HG02943 (cell line): ENCODE data around the gene XRN2.
"Not testable (repeated sequence)": the region's sequence is repeated elsewhere in the genome, so short reads cannot be mapped to it uniquely, and the experiment has no call there.

ENCODE experiments used
- ATAC-seq: cut with Tn5 transposase; IDR thresholded peaks from one replicate; pipeline ENCODE4 v1.9.1; 2021; ENCODE audit warnings: mild to moderate bottlenecking, low read depth, moderate library complexity; ENCODE audit not compliant: unreplicated experiment

XRN2 gene

DNA sequence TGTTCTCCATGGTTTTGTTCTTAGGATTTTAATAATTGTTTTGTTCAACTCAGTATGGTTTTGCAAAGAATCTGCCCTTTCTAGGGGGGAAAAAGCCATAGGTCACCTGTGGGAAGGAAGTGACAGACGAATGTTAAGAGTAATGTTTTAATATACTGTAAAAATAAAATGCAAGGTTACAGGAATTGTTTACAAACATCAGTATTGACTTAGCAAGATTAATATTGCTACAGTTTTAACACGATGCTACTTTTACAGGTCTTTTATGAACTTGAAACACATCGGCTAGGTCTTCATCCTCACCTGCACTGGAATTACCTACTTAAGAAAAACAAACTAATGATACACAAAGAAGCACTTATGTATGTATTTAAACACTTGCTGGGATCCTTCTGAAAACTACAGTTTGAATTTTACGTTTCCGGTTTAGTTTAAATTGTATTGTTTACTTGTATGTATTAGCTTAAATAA, 95.9 kb downstream of the XRN2 start:
- no peak for ATAC-seq

DNA sequence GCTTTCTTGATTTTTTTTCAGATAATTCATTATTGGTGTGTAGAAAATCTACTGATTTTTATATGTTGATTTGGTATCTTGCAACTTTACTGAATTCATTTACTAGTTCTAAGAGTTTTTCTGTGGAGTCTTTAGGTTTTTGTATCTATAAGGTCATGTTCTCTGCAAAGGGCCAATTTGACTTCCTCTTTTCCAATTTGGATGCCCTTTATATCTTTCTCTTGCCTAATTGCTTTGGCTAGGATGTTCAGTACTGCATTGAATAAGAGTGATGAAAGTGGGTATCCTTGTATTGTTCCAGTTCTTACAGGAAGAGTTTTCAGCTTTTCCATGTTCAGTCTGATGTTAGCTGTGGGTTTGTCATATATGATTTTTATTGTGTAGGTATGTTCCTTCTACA, 108.6 kb downstream of the XRN2 start:
- ATAC-seq, result no peak

DNA sequence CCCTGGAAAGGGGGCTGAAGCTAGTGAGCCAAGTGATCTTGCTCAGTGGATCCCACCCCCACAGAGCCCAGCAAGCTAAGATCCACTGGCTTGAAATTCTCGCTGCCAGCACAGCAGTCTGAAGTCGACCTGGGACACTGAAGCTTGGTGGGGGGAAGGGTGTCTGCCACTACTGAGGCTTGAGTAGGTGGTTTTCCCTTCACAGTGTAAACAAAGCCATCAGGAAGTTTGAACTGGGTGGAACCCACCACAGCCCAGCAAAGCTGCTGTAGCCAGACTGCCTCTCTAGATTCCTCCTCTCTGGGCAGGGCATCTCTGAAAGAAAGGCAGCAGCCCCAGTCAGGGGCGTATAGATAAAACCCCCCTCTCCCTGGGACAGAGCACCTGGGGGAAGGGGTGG, 110.9 kb downstream of the XRN2 start:
- ATAC-seq, result not testable (repeated sequence)

DNA sequence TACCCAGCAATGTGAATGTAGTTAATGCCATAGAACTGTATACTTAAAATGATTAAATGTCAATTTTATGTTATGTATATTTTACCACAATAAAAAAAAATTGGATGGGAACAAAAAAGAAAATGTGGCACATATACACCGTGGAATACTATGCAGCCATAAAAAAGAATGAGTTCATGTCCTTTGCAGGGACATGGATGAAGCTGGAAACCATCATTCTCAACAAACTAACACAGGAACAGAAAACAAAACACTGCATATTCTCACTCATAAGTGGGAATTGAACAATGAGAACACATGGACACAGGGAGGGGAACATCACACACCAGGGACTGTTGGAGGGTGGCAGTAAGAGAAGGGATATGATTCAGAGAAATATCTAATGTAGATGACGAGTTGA, 116.0 kb downstream of the XRN2 start:
- ATAC-seq, result not testable (repeated sequence)

DNA sequence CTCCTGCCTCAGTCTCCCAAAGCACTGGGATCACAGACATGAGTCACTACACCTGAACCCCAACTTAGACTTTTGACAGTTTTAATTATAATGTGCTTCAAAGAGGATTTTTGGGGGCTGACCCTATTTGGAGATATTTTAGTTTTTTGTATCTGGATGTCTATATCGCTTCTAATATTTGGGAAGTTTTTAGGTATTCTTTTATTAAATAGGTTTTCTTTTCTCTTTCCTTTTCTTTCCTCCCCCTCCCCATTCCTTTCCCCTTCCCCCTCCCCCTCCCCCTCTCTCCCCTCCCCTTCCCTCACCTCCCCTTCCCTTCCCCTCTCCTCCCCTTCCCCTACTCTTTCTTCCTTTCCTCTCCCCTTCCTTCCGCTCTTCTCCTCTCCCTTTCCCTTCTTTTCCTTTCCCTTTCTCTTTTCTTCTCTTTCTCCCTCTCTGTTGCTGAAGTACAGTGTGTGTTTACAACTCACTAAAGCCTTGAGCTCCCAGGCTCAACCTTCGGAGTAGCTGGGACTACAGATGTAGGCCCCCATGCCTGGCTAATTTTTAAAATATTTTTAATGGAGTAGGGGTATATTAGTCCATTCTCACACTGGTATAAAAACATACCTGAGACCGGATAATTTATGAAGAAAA, 118.6 kb downstream of the XRN2 start:
- no peak for ATAC-seq

DNA sequence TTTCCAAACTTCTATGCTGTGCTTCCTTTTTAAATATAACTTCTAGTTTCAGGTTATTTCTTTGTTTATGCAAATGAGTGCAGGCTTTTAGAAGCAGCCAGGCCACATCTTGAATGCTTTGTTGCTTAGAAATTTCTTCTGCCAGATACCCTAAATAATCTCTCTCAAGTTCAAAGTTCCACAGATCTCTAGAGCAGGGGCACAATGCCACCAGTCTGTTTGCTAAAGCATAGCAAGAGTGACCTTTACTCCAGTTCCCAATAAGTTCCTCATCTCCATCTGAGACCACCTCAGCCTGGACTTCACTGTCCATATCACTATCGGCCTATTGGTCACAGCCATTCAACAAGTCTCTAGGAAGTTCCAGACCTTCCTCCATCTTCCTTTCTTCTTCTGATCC, 120.6 kb downstream of the XRN2 start:
- ATAC-seq, result not testable (repeated sequence)

DNA sequence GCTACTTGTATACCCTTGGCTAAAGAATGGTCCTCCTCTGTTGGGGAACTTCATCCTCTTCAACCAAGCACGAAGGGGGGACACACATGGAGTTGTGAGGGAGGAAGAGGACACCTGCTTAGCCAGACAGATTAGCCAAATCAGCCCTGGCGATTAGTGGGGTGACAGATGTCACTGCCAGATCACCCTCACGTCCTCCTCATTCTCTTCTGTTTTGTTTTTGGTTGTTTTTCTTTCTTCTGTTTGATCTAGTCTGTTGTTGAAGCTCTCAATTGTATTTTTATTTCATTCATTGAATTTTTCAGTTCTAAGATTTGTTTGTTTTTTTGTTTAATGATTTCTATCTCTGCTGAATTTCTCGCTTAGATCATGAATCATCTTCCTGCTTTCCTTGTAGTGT, 121.7 kb downstream of the XRN2 start:
- ATAC-seq, result no peak

DNA sequence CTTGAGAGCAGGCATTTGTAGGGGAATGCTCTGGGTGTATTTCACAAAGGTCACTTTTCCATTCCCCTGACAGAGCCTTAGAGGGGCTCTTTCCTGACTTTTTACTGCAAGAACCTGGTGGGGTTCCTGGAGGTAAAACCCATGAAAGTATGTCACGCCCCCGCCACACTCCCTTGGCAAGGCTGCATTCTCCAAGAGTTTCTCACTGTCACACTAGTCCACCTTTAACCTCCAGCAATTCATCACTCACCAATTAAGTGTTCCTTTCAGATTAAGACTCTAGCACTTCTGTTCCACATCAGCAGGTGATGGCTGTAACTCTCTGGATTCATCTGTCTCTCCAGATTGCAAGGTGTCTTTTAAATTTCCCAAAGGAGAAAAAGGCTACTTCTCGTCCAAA, 126.9 kb downstream of the XRN2 start:
- ATAC-seq, result no peak

DNA sequence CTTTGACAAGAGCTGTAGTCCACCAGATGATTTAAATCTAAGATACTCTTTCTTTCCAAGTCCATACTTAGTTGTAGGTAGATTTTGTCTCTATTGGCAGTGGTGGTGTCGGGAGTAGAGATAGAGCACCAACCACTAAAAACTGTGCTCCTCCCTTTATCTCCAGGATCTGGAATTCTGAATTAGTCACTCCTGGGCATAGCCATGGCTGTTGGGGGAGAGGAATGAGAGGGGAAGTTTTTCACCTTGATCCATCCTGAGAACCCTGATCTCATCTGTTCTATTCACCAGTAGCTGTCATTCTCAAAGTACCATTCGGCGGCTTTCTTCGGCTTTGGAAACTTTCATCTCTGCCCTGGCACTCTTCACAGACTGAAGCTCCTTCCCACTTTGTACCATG, 129.8 kb downstream of the XRN2 start:
- ATAC-seq, result no peak

DNA sequence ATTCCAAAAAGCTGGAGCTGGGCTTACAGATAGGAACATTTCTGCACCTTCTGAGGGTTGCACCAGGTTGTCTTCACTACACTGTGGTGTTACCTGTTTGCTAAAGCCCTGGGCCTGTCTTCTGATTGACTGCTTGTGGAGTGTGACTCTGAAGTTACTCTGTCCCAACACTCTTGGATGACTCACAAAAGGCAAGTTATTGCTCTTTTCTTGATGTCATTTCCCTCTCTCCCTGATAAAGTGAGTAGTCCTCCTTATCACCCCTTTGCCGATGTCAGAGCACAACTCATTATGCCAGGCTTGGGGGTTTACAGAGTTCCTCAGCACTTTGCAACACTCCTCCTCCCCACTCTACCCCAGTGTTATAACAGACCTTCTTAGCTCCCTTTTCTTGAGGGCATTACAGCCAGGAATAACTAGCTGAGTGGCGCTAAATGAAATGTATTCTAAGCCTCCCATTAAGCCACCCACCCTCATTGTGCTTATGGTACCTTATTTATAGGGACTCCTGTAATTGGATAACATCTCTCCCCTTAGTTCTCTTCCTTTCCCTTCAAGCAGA, 130.3 kb downstream of the XRN2 start:
- no peak for ATAC-seq

DNA sequence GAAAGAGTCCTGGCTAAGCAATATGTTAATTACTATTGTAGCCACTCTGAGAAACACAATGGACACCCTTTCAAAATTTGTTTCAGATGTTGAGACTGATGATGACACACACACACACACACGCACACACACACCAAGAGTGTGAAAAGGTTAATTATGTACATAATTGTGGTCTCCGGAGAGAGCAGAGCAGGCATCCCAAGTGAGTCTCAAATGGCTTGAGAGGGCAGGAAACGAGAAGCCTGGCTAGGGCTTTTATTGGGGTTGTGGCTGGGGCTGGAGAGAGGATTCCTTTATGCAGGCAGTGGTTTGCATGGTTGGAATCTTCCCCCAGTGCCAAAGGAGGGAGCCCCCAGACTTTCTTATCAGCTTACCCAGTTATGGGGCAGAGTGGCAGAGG, 132.4 kb downstream of the XRN2 start:
- no peak for ATAC-seq

DNA sequence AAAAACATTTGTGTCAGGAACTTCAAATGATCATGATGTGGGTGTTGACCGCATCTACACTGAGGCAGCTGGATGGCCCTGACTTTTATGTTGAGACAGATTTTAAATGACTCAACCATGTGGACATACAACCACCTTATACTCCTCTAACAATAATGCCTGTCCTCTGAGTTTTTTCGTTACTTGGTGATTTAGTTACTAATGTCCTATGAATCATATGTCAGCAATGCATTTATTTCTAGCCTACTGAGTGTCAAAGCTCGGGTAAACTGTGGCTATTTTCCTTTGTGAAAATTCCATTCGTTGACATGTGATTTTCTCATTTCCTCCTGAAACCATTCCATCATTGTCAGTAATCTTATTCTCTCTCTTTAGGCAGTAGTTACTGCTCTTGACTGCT, 133.1 kb downstream of the XRN2 start:
- ATAC-seq, result no peak

DNA sequence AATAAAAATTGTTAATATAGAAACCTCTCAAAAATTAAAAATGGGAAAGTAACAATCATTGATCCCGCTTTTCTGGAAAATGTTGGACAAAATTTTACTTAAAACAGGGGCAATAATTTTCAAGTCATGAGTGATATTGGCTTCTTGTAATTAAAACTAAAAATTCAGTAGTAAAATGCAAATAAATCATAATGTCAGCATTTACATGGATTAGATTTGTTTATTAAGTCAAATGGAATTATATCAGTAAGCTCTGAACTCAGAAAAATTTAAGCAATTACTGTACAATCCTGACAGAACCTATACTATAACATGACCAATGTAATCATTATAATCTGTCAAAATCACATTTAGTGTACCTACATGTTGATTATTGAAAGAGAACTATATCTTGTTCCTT, 134.1 kb downstream of the XRN2 start:
- ATAC-seq, result no peak

DNA sequence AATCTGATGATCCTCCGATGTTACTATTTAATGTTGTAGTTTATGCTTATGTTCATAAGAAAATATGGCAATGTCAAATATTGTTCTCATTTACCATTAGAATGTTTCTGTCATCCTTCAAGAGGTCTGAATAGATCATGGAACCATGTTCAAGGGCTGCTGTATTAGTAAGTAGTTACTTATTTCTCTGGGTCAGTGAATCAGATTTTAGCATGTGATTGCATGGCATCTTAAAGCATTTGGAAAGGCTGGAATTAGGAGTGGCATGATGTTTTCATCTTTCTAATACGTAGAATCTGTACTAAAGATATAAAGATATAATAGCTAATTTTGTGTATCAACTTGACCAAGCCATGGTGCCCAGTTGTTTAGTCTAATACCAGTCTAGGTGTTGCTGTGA, 134.7 kb downstream of the XRN2 start:
- no peak for ATAC-seq
